ENCODE results near the gene KLHL35.

KLHL35 gene

DNA sequence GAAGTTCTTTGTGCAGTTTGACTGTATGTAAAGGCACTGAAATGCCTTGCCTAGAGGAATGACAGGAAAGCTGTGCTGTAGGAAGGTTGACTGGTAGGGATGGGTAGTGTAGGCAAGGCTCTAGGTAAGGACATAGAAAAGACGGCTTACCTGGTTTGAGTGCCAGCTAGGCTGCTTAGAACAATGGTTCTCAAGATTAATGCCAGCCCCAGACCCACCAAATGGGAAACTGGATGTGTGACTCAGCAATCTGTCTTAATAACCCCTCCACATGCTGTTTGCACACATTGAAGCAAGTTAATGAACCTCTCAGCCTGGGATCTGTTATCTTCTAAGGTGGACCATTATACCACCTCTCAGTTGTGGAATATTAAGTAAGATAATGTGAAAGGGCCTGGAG, 30.0 kb downstream of the KLHL35 start:
- TF ChIP-seq, protein P1, sequence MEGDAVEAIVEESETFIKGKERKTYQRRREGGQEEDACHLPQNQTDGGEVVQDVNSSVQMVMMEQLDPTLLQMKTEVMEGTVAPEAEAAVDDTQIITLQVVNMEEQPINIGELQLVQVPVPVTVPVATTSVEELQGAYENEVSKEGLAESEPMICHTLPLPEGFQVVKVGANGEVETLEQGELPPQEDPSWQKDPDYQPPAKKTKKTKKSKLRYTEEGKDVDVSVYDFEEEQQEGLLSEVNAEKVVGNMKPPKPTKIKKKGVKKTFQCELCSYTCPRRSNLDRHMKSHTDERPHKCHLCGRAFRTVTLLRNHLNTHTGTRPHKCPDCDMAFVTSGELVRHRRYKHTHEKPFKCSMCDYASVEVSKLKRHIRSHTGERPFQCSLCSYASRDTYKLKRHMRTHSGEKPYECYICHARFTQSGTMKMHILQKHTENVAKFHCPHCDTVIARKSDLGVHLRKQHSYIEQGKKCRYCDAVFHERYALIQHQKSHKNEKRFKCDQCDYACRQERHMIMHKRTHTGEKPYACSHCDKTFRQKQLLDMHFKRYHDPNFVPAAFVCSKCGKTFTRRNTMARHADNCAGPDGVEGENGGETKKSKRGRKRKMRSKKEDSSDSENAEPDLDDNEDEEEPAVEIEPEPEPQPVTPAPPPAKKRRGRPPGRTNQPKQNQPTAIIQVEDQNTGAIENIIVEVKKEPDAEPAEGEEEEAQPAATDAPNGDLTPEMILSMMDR (IDR thresholded peaks at IDR 0.05; ENCODE audit: extremely low read depth, insufficient read depth, missing control alignments) = no peak
- in situ Hi-C loops (cut with MboI; ENCODE audit: low pct_unique_long_range_greater_than_20kb, low sequenced_read_pairs, unreplicated experiment) = no loop called here
- no peak for DNase-seq (ENCODE audit: low spot score)

DNA sequence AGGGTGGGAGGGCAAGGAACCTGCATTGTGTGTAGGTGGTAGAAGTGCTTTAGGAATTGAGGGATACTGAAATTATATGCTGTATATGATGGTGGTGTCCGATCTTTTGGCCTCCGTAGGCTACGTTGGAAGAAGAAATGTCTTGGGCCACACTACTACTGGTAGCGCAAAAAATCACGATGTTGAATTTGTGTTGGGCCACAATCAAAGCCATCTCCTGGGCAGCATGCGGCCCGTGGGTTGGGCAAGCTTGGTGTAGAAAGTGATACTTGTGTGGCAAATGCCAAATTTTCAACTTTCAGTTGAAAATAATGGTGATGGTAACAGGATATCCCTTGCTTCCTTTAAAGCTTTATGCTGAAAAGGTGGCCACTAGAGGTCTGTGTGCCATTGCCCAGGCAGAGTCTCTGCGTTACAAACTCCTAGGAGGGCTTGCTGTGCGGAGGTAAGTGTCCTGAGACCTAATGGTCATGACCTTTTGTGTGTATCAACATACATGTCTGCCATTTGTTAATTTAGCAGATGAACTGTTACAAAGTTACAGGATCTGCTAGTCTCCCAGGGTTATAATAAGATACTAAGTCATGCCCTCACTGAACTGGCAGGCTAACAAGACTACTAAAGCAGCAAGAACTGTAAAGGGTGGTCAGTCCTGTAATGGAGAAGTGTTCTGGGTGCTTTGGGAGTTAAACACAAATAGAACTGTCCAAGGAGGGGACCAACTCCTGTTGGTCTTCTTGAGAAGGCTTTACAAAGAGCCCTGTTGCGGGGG, 30.8 kb downstream of the KLHL35 start:
- DNase-seq (ENCODE audit: low spot score) = no peak
- TF ChIP-seq, protein P1 (IDR thresholded peaks at IDR 0.05; ENCODE audit: extremely low read depth, insufficient read depth, missing control alignments) = no peak
- in situ Hi-C loops (cut with MboI; ENCODE audit: low pct_unique_long_range_greater_than_20kb, low sequenced_read_pairs, unreplicated experiment) = no loop called here

DNA sequence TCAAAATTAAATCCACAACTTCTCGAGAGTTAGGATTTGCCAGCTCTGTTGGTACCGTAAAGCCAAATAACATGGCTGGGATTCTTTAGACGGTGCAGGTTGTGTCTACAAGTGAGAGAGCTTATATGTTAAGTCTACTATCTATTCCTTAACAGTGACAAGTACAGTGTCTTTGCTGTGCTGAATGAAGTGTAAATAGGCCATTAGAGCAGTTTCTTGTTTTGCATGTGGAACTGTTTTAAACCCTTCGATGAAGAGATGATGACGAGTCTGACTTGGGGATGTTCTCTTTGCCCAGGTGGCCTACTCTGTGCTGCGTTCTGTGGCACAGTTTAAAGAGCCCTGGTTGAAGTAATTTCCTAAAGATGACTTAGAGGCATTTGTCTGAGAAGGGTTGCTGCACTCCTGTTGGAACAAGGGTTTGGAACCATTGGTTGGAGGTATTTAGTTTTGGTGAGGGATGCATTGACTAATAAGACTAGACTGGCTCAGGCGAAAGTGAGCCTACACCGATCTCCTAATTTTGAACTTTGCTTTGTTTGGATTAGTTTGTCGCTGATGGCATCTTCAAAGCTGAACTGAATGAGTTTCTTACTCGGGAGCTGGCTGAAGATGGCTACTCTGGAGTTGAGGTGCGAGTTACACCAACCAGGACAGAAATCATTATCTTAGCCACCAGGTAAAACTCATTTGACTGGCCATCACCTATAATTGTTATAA, 32.7 kb downstream of the KLHL35 start:
- TF ChIP-seq, protein P1 (IDR thresholded peaks at IDR 0.05; ENCODE audit: extremely low read depth, insufficient read depth, missing control alignments) = no peak
- in situ Hi-C loops (cut with MboI; ENCODE audit: low pct_unique_long_range_greater_than_20kb, low sequenced_read_pairs, unreplicated experiment) = no loop called here
- no peak for DNase-seq (ENCODE audit: low spot score)

DNA sequence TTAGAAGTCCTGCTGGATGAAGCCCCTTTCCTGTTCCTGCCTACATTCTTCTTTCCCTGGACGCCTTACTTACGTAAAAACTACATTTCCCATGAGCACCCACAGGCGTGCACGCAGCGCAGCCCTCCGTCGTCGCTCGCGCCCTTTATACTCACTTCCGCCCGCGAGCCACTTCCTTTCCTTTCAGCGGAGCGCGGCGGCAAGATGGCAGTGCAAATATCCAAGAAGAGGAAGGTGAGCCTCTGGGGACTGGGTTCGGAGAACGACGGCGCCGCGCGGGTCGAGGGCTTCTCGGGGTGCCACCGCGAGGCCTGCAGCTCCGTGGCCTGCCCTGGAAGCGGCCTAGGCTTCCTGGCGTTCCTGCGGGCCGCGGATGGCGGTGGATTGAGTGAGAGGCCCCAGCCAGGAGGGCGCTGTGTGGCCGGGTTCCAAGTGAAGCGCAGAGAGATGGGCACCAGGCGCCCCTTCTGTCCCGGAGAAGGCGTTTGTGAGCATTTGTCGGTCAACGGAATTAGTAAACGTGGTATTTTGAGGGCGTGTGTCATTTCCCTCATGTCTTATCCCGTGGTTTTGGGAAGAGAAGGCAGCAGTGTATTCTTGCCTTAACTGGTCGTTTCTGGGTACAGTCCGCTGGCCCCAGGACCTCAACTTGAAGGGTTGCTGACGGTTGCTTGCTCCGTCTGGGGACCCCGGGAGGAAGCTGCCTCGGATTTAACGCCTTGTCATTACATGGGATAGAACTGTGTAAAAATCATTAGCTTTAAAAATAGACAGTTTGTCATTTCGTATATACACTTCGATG, 33.5 kb downstream of the KLHL35 start, which contains the start of gene RPS3:
Gene RPS3 (plus strand): TSS at position 175 of the 802 bp plus-strand sequence. CDS start 30 bp downstream, at position 205.
- in situ Hi-C loops (cut with MboI; ENCODE audit: low pct_unique_long_range_greater_than_20kb, low sequenced_read_pairs, unreplicated experiment) = no loop called here
- TF ChIP-seq, protein P1 (IDR thresholded peaks at IDR 0.05; ENCODE audit: extremely low read depth, insufficient read depth, missing control alignments) = peak; percentile 30
- peak; percentile 93 for DNase-seq (ENCODE audit: low spot score)

DNA sequence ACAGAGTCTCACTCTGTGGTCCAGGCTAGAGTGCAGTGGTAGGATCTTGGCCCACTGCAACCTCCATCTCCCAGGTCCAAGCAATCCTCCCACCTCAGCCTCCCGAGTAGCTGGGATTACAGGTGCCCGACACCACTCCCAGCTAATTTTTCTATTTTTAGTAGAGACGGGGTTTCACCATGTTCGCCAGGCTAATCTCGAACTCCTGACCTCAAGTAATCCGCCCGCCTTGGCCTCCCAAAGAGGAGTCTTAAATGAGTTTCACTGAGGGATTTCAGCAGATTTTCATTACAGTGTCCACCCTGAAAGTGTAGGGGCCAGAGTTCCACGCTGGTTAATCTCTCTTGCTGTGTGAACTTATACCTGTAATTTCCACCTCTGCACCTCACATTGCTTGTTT, 34.1 kb downstream of the KLHL35 start:
- TF ChIP-seq, protein P1 (IDR thresholded peaks at IDR 0.05; ENCODE audit: extremely low read depth, insufficient read depth, missing control alignments) = no peak
- in situ Hi-C loops (cut with MboI; ENCODE audit: low pct_unique_long_range_greater_than_20kb, low sequenced_read_pairs, unreplicated experiment) = no loop called here
- no peak for DNase-seq (ENCODE audit: low spot score)

DNA sequence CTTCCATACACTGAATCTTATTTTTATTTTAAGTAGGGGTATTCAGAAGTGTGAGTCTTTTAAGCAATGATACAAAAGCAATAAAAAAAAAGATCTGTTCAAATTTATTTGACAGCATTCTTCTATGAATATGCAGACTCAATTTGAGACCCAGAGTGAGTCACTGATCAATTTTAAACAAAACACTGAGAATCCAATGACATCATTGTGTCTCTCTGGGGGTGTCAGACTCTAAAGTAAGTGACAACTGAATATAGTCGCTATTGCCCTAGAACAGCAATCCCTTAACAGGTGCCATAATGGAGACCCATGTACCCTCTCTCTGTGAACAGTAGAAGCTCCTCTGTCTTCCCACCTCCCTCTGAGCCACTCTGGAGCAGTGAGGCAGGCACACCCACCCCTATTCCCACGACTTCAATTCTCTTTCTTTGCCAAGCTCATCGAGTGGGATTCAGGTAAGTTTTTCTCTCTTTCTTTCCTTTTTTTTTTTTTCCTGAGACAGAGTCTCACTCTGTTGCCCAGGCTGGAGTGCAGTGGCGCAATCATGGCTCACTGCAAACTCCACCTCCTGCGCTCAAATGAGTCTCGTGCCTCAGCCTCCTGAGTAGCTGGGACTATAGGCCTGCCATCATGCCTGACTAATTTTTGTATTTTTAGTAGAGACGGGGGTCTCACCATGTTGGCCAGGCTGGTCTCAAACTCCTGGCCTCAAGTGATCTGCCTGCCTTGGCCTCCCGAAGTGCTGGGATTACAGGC, 38.7 kb downstream of the KLHL35 start:
- no peak for DNase-seq (ENCODE audit: low spot score)
- TF ChIP-seq, protein P1 (IDR thresholded peaks at IDR 0.05; ENCODE audit: extremely low read depth, insufficient read depth, missing control alignments) = no peak
- in situ Hi-C loops (cut with MboI; ENCODE audit: low pct_unique_long_range_greater_than_20kb, low sequenced_read_pairs, unreplicated experiment) = no loop called here
